ENCODE results near the gene CENPQ. TPM values are rescaled to one million over a fixed set of nuclear protein-coding genes. Genes with fewer than 3 reads are reported as not detected.

CENPQ gene
- total RNA-seq, 2 experiments from 2014 or later, result 14.6 to 17.5 TPM

GRCh38 chr6:49430866-49431265 lies 32.3 kb upstream of the CENPQ start:
- Mint-ChIP-seq H3K27ac (no peak overlapping the region), H3K4me1 (ENCODE audit: low read depth) (no peaks in the 10 kb centered on the region), H3K36me3 (ENCODE audit: low read depth) (peaks cover 16% of the 10 kb centered on the region), H3K9me3 (no peaks in the 10 kb centered on the region), H3K27me3 (no peaks in the 10 kb centered on the region), H3K4me3 (no peak overlapping the region)
- intact Hi-C loops (cut with micrococcal nuclease), result no loop called here
- CTCF ChIA-PET, result interaction anchor here (0.6 kb wide), 1 partner anchor 22 kb away, joined by 3 read pairs; no protein-coding TSS in a partner anchor
- ATAC-seq (no peak), DNase-seq (no peak)
- POLR2A ChIA-PET, result no interaction called here
- TF ChIP-seq CTCF (IDR thresholded peaks at IDR 0.05), result no peak

- Mint-ChIP-seq H3K27me3 (no peaks in the 10 kb centered on the region), H3K4me3 (no peak overlapping the region), H3K9me3 (no peaks in the 10 kb centered on the region), H3K36me3 (ENCODE audit: low read depth) (peaks cover 16% of the 10 kb centered on the region), H3K4me1 (ENCODE audit: low read depth) (peaks cover 8% of the 10 kb centered on the region), H3K27ac (no peak overlapping the region)
- DNase-seq (no peak), ATAC-seq (no peak)
- CTCF ChIA-PET, result interaction anchor here (0.9 to 1.1 kb wide), 3 partner anchors 13 to 63 kb away, joined by 3 to 5 read pairs (median 4); no protein-coding TSS in a partner anchor
- peak; percentile 33 for TF ChIP-seq CTCF (IDR thresholded peaks at IDR 0.05)
- POLR2A ChIA-PET, result no interaction called here
- intact Hi-C loops (cut with micrococcal nuclease), result no loop called here
Measured at GRCh38 chr6:49453221-49453620, 9.9 kb upstream of the CENPQ start.

- no peaks in the 10 kb centered on the region for H3K27me3 Mint-ChIP-seq
- H3K4me1 Mint-ChIP-seq (ENCODE audit: low read depth), result peaks cover 13% of the 10 kb centered on the region
- ChIA-PET POLR2A (interaction anchor here (1.2 kb wide), 1 partner anchor 10 kb away, joined by 4 read pairs; no protein-coding TSS in a partner anchor), CTCF (interaction anchor here (1.2 to 1.6 kb wide), 2 partner anchors 45 to 77 kb away, joined by 3 to 5 read pairs; no protein-coding TSS in a partner anchor)
- intact Hi-C loops (cut with micrococcal nuclease), result no loop called here
- no peaks in the 10 kb centered on the region for H3K9me3 Mint-ChIP-seq
- no peak for TF ChIP-seq CTCF (IDR thresholded peaks at IDR 0.05)
- peaks cover 15% of the 10 kb centered on the region for H3K36me3 Mint-ChIP-seq (ENCODE audit: low read depth)
- no peak overlapping the region for H3K27ac Mint-ChIP-seq
- ATAC-seq (no peak), DNase-seq (no peak)
- no peak overlapping the region for H3K4me3 Mint-ChIP-seq
Measured at GRCh38 chr6:49454787-49455709, 8.1 kb upstream of the CENPQ start.

- ATAC-seq (no peak), DNase-seq (no peak)
- H3K27me3 Mint-ChIP-seq, result no peaks in the 10 kb centered on the region
- intact Hi-C loops (cut with micrococcal nuclease), result no loop called here
- H3K27ac Mint-ChIP-seq, result no peak overlapping the region
- H3K4me3 Mint-ChIP-seq, result no peak overlapping the region
- CTCF ChIA-PET, result interaction anchor here (1.0 kb wide), 1 partner anchor 47 kb away, joined by 3 read pairs; no protein-coding TSS in a partner anchor
- H3K36me3 Mint-ChIP-seq (ENCODE audit: low read depth), result peaks cover 10% of the 10 kb centered on the region
- no peak for TF ChIP-seq CTCF (IDR thresholded peaks at IDR 0.05)
- POLR2A ChIA-PET, result no interaction called here
- H3K4me1 Mint-ChIP-seq (ENCODE audit: low read depth), result peaks cover 28% of the 10 kb centered on the region
- no peaks in the 10 kb centered on the region for H3K9me3 Mint-ChIP-seq
Measured at GRCh38 chr6:49457771-49458170, 5.4 kb upstream of the CENPQ start.

GRCh38 chr6:49462071-49462470 lies 1.1 kb upstream of the CENPQ start:
- Mint-ChIP-seq H3K27ac (peak overlapping the region; percentile 92), H3K36me3 (ENCODE audit: low read depth) (peaks cover 9% of the 10 kb centered on the region), H3K4me3 (peak overlapping the region; percentile 91), H3K4me1 (ENCODE audit: low read depth) (peaks cover 40% of the 10 kb centered on the region), H3K9me3 (no peaks in the 10 kb centered on the region), H3K27me3 (no peaks in the 10 kb centered on the region)
- ATAC-seq (no peak), DNase-seq (no peak)
- TF ChIP-seq CTCF (IDR thresholded peaks at IDR 0.05), result no peak
- POLR2A ChIA-PET, result interaction anchor here (0.7 kb wide), 1 partner anchor 1655 kb away, joined by 3 read pairs; no protein-coding TSS in a partner anchor
- CTCF ChIA-PET, result no interaction called here
- intact Hi-C loops (cut with micrococcal nuclease), result no loop called here
